ENCODE results near the gene ZGRF1.

GRCh38 chr4:112636688-112637551 lies at the start of gene ZGRF1, which contains the start of gene LARP7:
- TF ChIP-seq, protein P1, sequence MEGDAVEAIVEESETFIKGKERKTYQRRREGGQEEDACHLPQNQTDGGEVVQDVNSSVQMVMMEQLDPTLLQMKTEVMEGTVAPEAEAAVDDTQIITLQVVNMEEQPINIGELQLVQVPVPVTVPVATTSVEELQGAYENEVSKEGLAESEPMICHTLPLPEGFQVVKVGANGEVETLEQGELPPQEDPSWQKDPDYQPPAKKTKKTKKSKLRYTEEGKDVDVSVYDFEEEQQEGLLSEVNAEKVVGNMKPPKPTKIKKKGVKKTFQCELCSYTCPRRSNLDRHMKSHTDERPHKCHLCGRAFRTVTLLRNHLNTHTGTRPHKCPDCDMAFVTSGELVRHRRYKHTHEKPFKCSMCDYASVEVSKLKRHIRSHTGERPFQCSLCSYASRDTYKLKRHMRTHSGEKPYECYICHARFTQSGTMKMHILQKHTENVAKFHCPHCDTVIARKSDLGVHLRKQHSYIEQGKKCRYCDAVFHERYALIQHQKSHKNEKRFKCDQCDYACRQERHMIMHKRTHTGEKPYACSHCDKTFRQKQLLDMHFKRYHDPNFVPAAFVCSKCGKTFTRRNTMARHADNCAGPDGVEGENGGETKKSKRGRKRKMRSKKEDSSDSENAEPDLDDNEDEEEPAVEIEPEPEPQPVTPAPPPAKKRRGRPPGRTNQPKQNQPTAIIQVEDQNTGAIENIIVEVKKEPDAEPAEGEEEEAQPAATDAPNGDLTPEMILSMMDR (IDR thresholded peaks at IDR 0.05 in 2 of 3, conservative IDR thresholded peaks at IDR 0.05 in 1 of 3; ENCODE audit: borderline replicate concordance in 1 of 3, insufficient read depth in 1 of 3, low read depth in 2 of 3, low read length in 2 of 3): peak; percentile 18 to 67 (median 67); a peak in 4 of 6 replicates
- TF ChIP-seq POLR2A (IDR thresholded peaks at IDR 0.05; ENCODE audit: borderline replicate concordance, extremely low read depth, insufficient read depth, insufficient read length) (peak; percentile 21), ATF3 (IDR thresholded peaks at IDR 0.05) (no peak), EZH2 (IDR thresholded peaks at IDR 0.05) (no peak), POLR2AphosphoS5 (IDR thresholded peaks at IDR 0.05; ENCODE audit: low read depth, low read length) (peak; percentile 67), RAD21 (IDR thresholded peaks at IDR 0.05; ENCODE audit: low read depth) (no peak), CEBPB (IDR thresholded peaks at IDR 0.05; ENCODE audit: low read depth) (peak; percentile 56; the same call in 1 of the 2 replicates), ELF1 (IDR thresholded peaks at IDR 0.05; ENCODE audit: borderline replicate concordance, low read depth) (peak; percentile 88), SRF (IDR thresholded peaks at IDR 0.05; ENCODE audit: low read depth) (peak; percentile 94), EGR1 (IDR thresholded peaks at IDR 0.05; ENCODE audit: low read depth) (0 out of 2 replicates have a peak, but pooled peaks have one; percentile 18), SIN3A (IDR thresholded peaks at IDR 0.05; ENCODE audit: low read depth) (peak; percentile 99), CBX3 (IDR thresholded peaks at IDR 0.05; ENCODE audit: low read depth) (peak; percentile 51; the same call in 1 of the 2 replicates), EZH2phosphoT487 (IDR thresholded peaks at IDR 0.05; ENCODE audit: borderline replicate concordance) (no peak)
- TF ChIP-seq, protein P2, sequence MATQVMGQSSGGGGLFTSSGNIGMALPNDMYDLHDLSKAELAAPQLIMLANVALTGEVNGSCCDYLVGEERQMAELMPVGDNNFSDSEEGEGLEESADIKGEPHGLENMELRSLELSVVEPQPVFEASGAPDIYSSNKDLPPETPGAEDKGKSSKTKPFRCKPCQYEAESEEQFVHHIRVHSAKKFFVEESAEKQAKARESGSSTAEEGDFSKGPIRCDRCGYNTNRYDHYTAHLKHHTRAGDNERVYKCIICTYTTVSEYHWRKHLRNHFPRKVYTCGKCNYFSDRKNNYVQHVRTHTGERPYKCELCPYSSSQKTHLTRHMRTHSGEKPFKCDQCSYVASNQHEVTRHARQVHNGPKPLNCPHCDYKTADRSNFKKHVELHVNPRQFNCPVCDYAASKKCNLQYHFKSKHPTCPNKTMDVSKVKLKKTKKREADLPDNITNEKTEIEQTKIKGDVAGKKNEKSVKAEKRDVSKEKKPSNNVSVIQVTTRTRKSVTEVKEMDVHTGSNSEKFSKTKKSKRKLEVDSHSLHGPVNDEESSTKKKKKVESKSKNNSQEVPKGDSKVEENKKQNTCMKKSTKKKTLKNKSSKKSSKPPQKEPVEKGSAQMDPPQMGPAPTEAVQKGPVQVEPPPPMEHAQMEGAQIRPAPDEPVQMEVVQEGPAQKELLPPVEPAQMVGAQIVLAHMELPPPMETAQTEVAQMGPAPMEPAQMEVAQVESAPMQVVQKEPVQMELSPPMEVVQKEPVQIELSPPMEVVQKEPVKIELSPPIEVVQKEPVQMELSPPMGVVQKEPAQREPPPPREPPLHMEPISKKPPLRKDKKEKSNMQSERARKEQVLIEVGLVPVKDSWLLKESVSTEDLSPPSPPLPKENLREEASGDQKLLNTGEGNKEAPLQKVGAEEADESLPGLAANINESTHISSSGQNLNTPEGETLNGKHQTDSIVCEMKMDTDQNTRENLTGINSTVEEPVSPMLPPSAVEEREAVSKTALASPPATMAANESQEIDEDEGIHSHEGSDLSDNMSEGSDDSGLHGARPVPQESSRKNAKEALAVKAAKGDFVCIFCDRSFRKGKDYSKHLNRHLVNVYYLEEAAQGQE (IDR thresholded peaks at IDR 0.05; ENCODE audit: low read depth): no peak

Measured in HCT116 (cell line).